Adrenal gland (tissue), 12 donors: ENCODE results near the gene DCAF11. TPM values are rescaled to one million over a fixed set of nuclear protein-coding genes. Genes with fewer than 3 reads are reported as not detected.

Experiments
- DNase-seq, 7 donors: peaks; one replicate each; pipeline ENCODE4 v3.0.0-alpha.2; 2019 to 2020
- H3K27ac ChIP-seq, 5 donors: fragments of 200-600 bp; sonication (generic) in 4 of 5; 1 replicate in 3 of 5; 2 replicates in 2 of 5; pipeline versions ENCODE4 v1.5.1 to v1.8.0; 2016 to 2020; ENCODE audit warnings: mild to moderate bottlenecking in 1 of 5
- H3K27me3 ChIP-seq: fragments of 200-600 bp; 2 replicates; pipeline ENCODE4 v1.8.0; 2021
- H3K36me3 ChIP-seq, 2 donors: fragments of 200-600 bp; replicated peaks in 1 of 2; 1 replicate in 1 of 2; 2 replicates in 1 of 2; pipeline versions ENCODE4 v1.5.1 to v1.8.0; 2018 to 2022
- H3K4me1 ChIP-seq, 2 donors: fragments of 200-600 bp; replicated peaks in 1 of 2; 1 replicate in 1 of 2; 2 replicates in 1 of 2; pipeline versions ENCODE4 v1.5.1 to v1.8.0; 2018 to 2021
- H3K4me3 ChIP-seq, 4 donors: fragments of 200-600 bp; sonication (generic) in 3 of 4; one replicate each; pipeline ENCODE4 v1.5.1; 2016 to 2018
- H3K9me3 ChIP-seq, 3 donors: fragments of 200-600 bp; sonication (generic) in 1 of 3; replicated peaks in 1 of 3; 1 replicate in 2 of 3; 2 replicates in 1 of 3; pipeline versions ENCODE4 v1.5.1 to v1.8.0; 2016 to 2021
- CTCF ChIP-seq, 6 experiments: fragments of 450-650 bp in 4 of 6; fragments of 200-600 bp in 2 of 6; sonication (generic) in 1 of 6; IDR thresholded peaks; 1 replicate in 5 of 6; 2 replicates in 1 of 6; pipeline versions ENCODE4 v1.5.1 to v1.8.0; 2016 to 2021; ENCODE audit warnings: antibody characterized with exemption in 6 of 6, mild to moderate bottlenecking in 2 of 6, moderate library complexity in 1 of 6
- POLR2A ChIP-seq, 2 donors: fragments of 450-650 bp; IDR thresholded peaks; one replicate each; pipeline ENCODE4 v1.6.1; 2017; ENCODE audit warnings: antibody characterized with exemption in 2 of 2, mild to moderate bottlenecking in 2 of 2, moderate library complexity in 1 of 2
- WGBS, 4 donors: extraction: QIAGEN DNeasy Blood & Tissue Kit in 2 of 4; methylation state at CpG; one replicate each; pipeline versions ENCODE4 v1.1.5 to v1.1.7; 2013 to 2017; 5-methylcytosine and 5-hydroxymethylcytosine counted together
- intact Hi-C, 2 donors: fragments of 100-400 bp; cut with DNase I; formaldehyde crosslinking; loops; one replicate each; pipeline versions ENCODE4 v1.14.1 to v1.15.0; 2022 to 2023
- polyA plus RNA-seq, 3 donors: library from polyadenylated mRNA; stranded (reverse); fragments of 200-250 nt in 2 of 3; fragments of 350-450 nt in 1 of 3; fragmentation: Illumina TruSeq in 1 of 3; extraction: RNeasy Lipid Tissue Mini Kit (QIAGEN cat#74804) in 1 of 3; gene quantifications; one replicate each; pipeline ENCODE4 v1.2.3, GENCODE V29; 2013 to 2014
- total RNA-seq, 9 donors: library from RNA; depleted of rRNA in 4 of 9; stranded (reverse); fragments of >200 nt in 4 of 9; fragments of 120-200 nt in 1 of 9; fragmentation: NEBNext Ultra II Directional in 1 of 9; extraction: Animal tissue kit (Norgen Biotek cat#: 25700) in 1 of 9; gene quantifications; one replicate each; pipeline versions ENCODE4 v1.1.0 to v1.2.4, GENCODE V29; 2013 to 2023
- donor health status: healthy with polysubstance abuse.
- donor health status: Bipolar disorder and iron deficiency.
- donor health status: DM: yes; HTN: yes; CAD: no.
- donor health status: DM: no; HTN: no; CAD: no.
- donor health status: DM: no; HTN: no; CAD: no.
- donor health status: DM: yes; HTN: yes; CAD: no.

The DCAF11 gene
- total and polyA plus RNA-seq, 12 donors = 40.4 to 401 (median 120) TPM

GRCh38 chr14:24145219-24145618 is 30.6 kb downstream of the DCAF11 start:
- Histone ChIP-seq H3K4me1 (peaks cover 26 to 45% of the 10 kb centered on the region in 2 donors), H3K27me3 (no peaks in the 10 kb centered on the region), H3K9me3 (no peaks in the 10 kb centered on the region), H3K36me3 (peaks cover 0 to 42% of the 10 kb centered on the region in 2 donors), H3K27ac (peak overlapping the region in 4 of 5 donors; percentile 82 to 92 (median 86)), H3K4me3 (no peak overlapping the region)
- no peak for DNase-seq
- intact Hi-C loops = no loop called here
- TF ChIP-seq CTCF (IDR thresholded peaks at IDR 0.05) = no peak
- TF ChIP-seq POLR2A (IDR thresholded peaks at IDR 0.05) = no peak
- 43 to 90% (median 83%) methylated on average over 1 to 2 of the region's 2 CpGs for WGBS, 4 donors

- intact Hi-C loops = no loop called here
- H3K4me1 ChIP-seq = peaks cover 22 to 42% of the 10 kb centered on the region in 2 donors
- peak overlapping the region; percentile 72 to 92 (median 84) for H3K27ac ChIP-seq
- H3K36me3 ChIP-seq = peaks cover 0 to 48% of the 10 kb centered on the region in 2 donors
- no peak for DNase-seq
- H3K4me3 ChIP-seq = peak overlapping the region in 3 of 4 donors; percentile 42 to 99 (median 74)
- WGBS, 4 donors = 6 to 12% (median 9%) methylated on average over 8 to 9 of the region's 9 CpGs
- TF ChIP-seq CTCF (IDR thresholded peaks at IDR 0.05) = no peak
- no peak for TF ChIP-seq POLR2A (IDR thresholded peaks at IDR 0.05)
- no peaks in the 10 kb centered on the region for H3K27me3 ChIP-seq
- no peaks in the 10 kb centered on the region for H3K9me3 ChIP-seq
Observed at GRCh38 chr14:24145690-24146452, 31.3 kb downstream of the DCAF11 start.

GRCh38 chr14:24146453-24146977 is 31.9 kb downstream of the DCAF11 start, which contains the start of gene PSME2:
PSME2 (minus strand) TSS chr14:24146610; CDS start chr14:24146581, 29 bp downstream.
- Histone ChIP-seq H3K27me3 (no peaks in the 10 kb centered on the region), H3K27ac (peak within 1 kb of the TSS; percentile 72 to 92 (median 84)), H3K4me3 (peak within 1 kb of the TSS; percentile 74 to 99 (median 78)), H3K36me3 (peaks cover 0 to 55% of the 10 kb centered on the region in 2 donors), H3K4me1 (peaks cover 21 to 42% of the 10 kb centered on the region in 2 donors), H3K9me3 (no peaks in the 10 kb centered on the region)
- intact Hi-C loops = no loop called here
- TF ChIP-seq POLR2A (IDR thresholded peaks at IDR 0.05) (peak in 1 of 2 donors; percentile 66), CTCF (IDR thresholded peaks at IDR 0.05) (peak in 1 of 6 experiments; percentile 10)
- 0 to 2% (median 0%) methylated on average over 15 to 25 of the region's 25 CpGs for WGBS, 4 donors
- DNase-seq = peak; percentile 93 to 98 (median 98)

- Histone ChIP-seq H3K4me3 (peak within 1 kb of the TSS; percentile 74 to 99 (median 78)), H3K27ac (peak within 1 kb of the TSS; percentile 72 to 92 (median 84)), H3K9me3 (no peaks in the 10 kb centered on the region), H3K36me3 (peaks cover 0 to 61% of the 10 kb centered on the region in 2 donors), H3K27me3 (no peaks in the 10 kb centered on the region), H3K4me1 (peaks cover 18 to 38% of the 10 kb centered on the region in 2 donors)
- peak; percentile 97 to 99 (median 99) for DNase-seq
- TF ChIP-seq POLR2A (IDR thresholded peaks at IDR 0.05) (peak; percentile 42 to 64), CTCF (IDR thresholded peaks at IDR 0.05) (no peak)
- intact Hi-C loops = no loop called here
- WGBS, 4 donors = 0 to 3% (median 1%) methylated on average over 11 to 57 of the region's 57 CpGs
Observed at GRCh38 chr14:24146978-24147760, 32.6 kb downstream of the DCAF11 start, which contains the start of gene RNF31. RNF31 (plus strand) TSS chr14:24147498; CDS start chr14:24147699, 201 bp downstream.
